ENCODE results near the gene ERGIC3. TPM values are rescaled to one million over a fixed set of nuclear protein-coding genes. Genes with fewer than 3 reads are reported as not detected.

The ERGIC3 gene
- total RNA-seq, 1 donor from 2014 or later = 434 TPM

- no peak for DNase-seq (ENCODE audit: low read depth in 2 of 2)
Observed at GRCh38 chr20:35598476-35598875, 56.6 kb downstream of the ERGIC3 start.

GRCh38 chr20:35598899-35599775 lies 57.3 kb downstream of the ERGIC3 start:
- no peak for DNase-seq (ENCODE audit: low read depth in 2 of 2)

- DNase-seq (ENCODE audit: low read depth in 2 of 2) = no peak
Observed at GRCh38 chr20:35599776-35600120, 57.9 kb downstream of the ERGIC3 start.

- DNase-seq (ENCODE audit: low read depth in 2 of 2) = no peak
Observed at GRCh38 chr20:35600176-35600992, 58.5 kb downstream of the ERGIC3 start.

GRCh38 chr20:35600993-35601973 lies 59.4 kb downstream of the ERGIC3 start:
- DNase-seq (ENCODE audit: low read depth in 2 of 2) = peak; percentile 59 to 79

- no peak for DNase-seq (ENCODE audit: low read depth in 2 of 2)
Observed at GRCh38 chr20:35601990-35602389, 60.1 kb downstream of the ERGIC3 start.

GRCh38 chr20:35602851-35603495 lies 61.1 kb downstream of the ERGIC3 start:
- no peak for DNase-seq (ENCODE audit: low read depth in 2 of 2)

GRCh38 chr20:35603695-35604448 lies 62.0 kb downstream of the ERGIC3 start:
- no peak for DNase-seq (ENCODE audit: low read depth in 2 of 2)

GRCh38 chr20:35604449-35604747 lies 62.5 kb downstream of the ERGIC3 start:
- peak in 1 of 2 donors; percentile 42 for DNase-seq (ENCODE audit: low read depth in 2 of 2)

- DNase-seq (ENCODE audit: low read depth in 2 of 2) = no peak
Observed at GRCh38 chr20:35606127-35606526, 64.2 kb downstream of the ERGIC3 start.

Other genes starting within 250 kb of the ERGIC3 start
- gene FAM83C, start 249.7 kb upstream of the ERGIC3 start, total RNA-seq = not detected in 2 replicates
- 15.7 and 19.2 TPM in 2 replicates for gene UQCC1, start 130.1 kb upstream of the ERGIC3 start, total RNA-seq
- not detected in 2 replicates for gene GDF5, start 103.8 kb upstream of the ERGIC3 start, total RNA-seq
- 6.2 and 7.6 TPM in 2 replicates for gene CEP250, start 86.5 kb upstream of the ERGIC3 start, total RNA-seq
- not detected in 2 replicates for gene C20orf173, start 12.4 kb upstream of the ERGIC3 start, total RNA-seq
- gene SPAG4, start 73.8 kb downstream of the ERGIC3 start, total RNA-seq = 12.6 and 19.0 TPM in 2 replicates
- 118 and 130 TPM in 2 replicates for gene CPNE1, start 122.8 kb downstream of the ERGIC3 start, total RNA-seq
- gene RBM12, start 122.8 kb downstream of the ERGIC3 start, total RNA-seq = 30.9 and 38.7 TPM in 2 replicates
- 8.9 and 10.5 TPM in 2 replicates for gene NFS1, start 157.3 kb downstream of the ERGIC3 start, total RNA-seq
- 284 TPM in 2 replicates for gene ROMO1, start 157.3 kb downstream of the ERGIC3 start, total RNA-seq
- gene RBM39, start 200.2 kb downstream of the ERGIC3 start, total RNA-seq = 231 and 313 TPM in 2 replicates
- gene PHF20, start 229.9 kb downstream of the ERGIC3 start, total RNA-seq = 17.9 and 20.6 TPM in 2 replicates

Measured in lung microvascular endothelial cell (primary cell).